ENCODE measurements around the gene SNAPC3. TPM values are rescaled to one million over a fixed set of nuclear protein-coding genes. Genes with fewer than 3 reads are reported as not detected.
"Not testable (repeated sequence)": the region's sequence is repeated elsewhere in the genome, so short reads cannot be mapped to it uniquely, and the experiment has no call there.

Gene SNAPC3
- total and polyA plus RNA-seq, 7 experiments from 2014 or later: 10.1 to 44.4 (median 13.9) TPM

GRCh38 chr9:15430920-15431844 lies 8.5 kb downstream of the SNAPC3 start:
- peak; percentile 34 for ATAC-seq
- ChIA-PET CTCF (no interaction called here), POLR2A (no interaction called here)
- no peaks in the 10 kb centered on the region for H3K9me3 Mint-ChIP-seq
- no peak for DNase-seq
- peaks cover 0 to 26% (median 3%) of the 10 kb centered on the region in 3 experiments for H3K36me3 ChIP-seq (ENCODE audit: control insufficient read depth in 2 of 3, insufficient read depth in 3 of 3, low read length in 3 of 3)
- H3K4me1 ChIP-seq (ENCODE audit: control insufficient read depth in 2 of 2, insufficient read depth in 2 of 2, low read length in 2 of 2): no peaks in the 10 kb centered on the region
- H3K4me1 Mint-ChIP-seq: peaks cover 41 to 83% (median 63%) of the 10 kb centered on the region in 7 donors
- intact Hi-C loops (cut with micrococcal nuclease): no loop called here
- H3K27ac Mint-ChIP-seq: peak overlapping the region in 8 of 9 donors; percentile 5 to 79 (median 32)
- no peaks in the 10 kb centered on the region for H3K9me3 ChIP-seq (ENCODE audit: control insufficient read depth in 2 of 3, low read length in 3 of 3)
- H3K27me3 Mint-ChIP-seq: no peaks in the 10 kb centered on the region
- no peak overlapping the region for H3K4me3 ChIP-seq (ENCODE audit: low read length)
- no peaks in the 10 kb centered on the region for H3K27me3 ChIP-seq (ENCODE audit: control insufficient read depth in 2 of 2, insufficient read depth in 2 of 2, low read length in 2 of 2)
- peaks cover 13 to 47% (median 27%) of the 10 kb centered on the region in 5 donors for H3K36me3 Mint-ChIP-seq
- no peak overlapping the region for H3K27ac ChIP-seq (ENCODE audit: low read depth, low read length)
- peak overlapping the region in 2 of 10 donors; percentile 9 to 50 for H3K4me3 Mint-ChIP-seq

- H3K27ac Mint-ChIP-seq: peak overlapping the region in 2 of 9 donors; percentile 9 to 39
- DNase-seq: no peak
- ChIA-PET CTCF (interaction anchor here (0.6 to 1.1 kb wide), 2 partner anchors 75 to 78 kb away, joined by 3 read pairs; no protein-coding TSS in a partner anchor), POLR2A (no interaction called here)
- Histone ChIP-seq H3K27ac (ENCODE audit: low read depth, low read length) (no peak overlapping the region), H3K9me3 (ENCODE audit: control insufficient read depth in 2 of 3, low read length in 3 of 3) (no peaks in the 10 kb centered on the region), H3K4me1 (ENCODE audit: control insufficient read depth in 2 of 2, insufficient read depth in 2 of 2, low read length in 2 of 2) (peaks cover 0 to 3% of the 10 kb centered on the region in 2 donors), H3K4me3 (ENCODE audit: low read length) (no peak overlapping the region), H3K36me3 (ENCODE audit: control insufficient read depth in 2 of 3, insufficient read depth in 3 of 3, low read length in 3 of 3) (peaks cover 0 to 29% (median 3%) of the 10 kb centered on the region in 3 experiments), H3K27me3 (ENCODE audit: control insufficient read depth in 2 of 2, insufficient read depth in 2 of 2, low read length in 2 of 2) (no peaks in the 10 kb centered on the region)
- peaks cover 13 to 54% (median 38%) of the 10 kb centered on the region in 5 donors for H3K36me3 Mint-ChIP-seq
- H3K9me3 Mint-ChIP-seq: no peaks in the 10 kb centered on the region
- ATAC-seq: no peak
- peaks cover 38 to 79% (median 68%) of the 10 kb centered on the region in 7 donors for H3K4me1 Mint-ChIP-seq
- intact Hi-C loops (cut with micrococcal nuclease): no loop called here
- no peaks in the 10 kb centered on the region for H3K27me3 Mint-ChIP-seq
- no peak overlapping the region for H3K4me3 Mint-ChIP-seq
These were observed 10.5 kb downstream of the SNAPC3 start for GRCh38 chr9:15433191-15433590.

- H3K4me3 ChIP-seq (ENCODE audit: low read length): no peak overlapping the region
- ChIA-PET CTCF (interaction anchor here (1.1 kb wide), 1 partner anchor 79 kb away, joined by 3 read pairs; no protein-coding TSS in a partner anchor), POLR2A (no interaction called here)
- intact Hi-C loops (cut with micrococcal nuclease): no loop called here
- DNase-seq: no peak
- no peaks in the 10 kb centered on the region for H3K9me3 ChIP-seq (ENCODE audit: control insufficient read depth in 2 of 3, low read length in 3 of 3)
- H3K36me3 ChIP-seq (ENCODE audit: control insufficient read depth in 2 of 3, insufficient read depth in 3 of 3, low read length in 3 of 3): peaks cover 0 to 29% (median 3%) of the 10 kb centered on the region in 3 experiments
- Mint-ChIP-seq H3K27me3 (no peaks in the 10 kb centered on the region), H3K9me3 (no peaks in the 10 kb centered on the region), H3K4me3 (no peak overlapping the region), H3K27ac (peak overlapping the region in 4 of 9 donors; percentile 7 to 29 (median 9)), H3K36me3 (peaks cover 10 to 55% (median 43%) of the 10 kb centered on the region in 5 donors), H3K4me1 (peaks cover 37 to 79% (median 68%) of the 10 kb centered on the region in 7 donors)
- H3K4me1 ChIP-seq (ENCODE audit: control insufficient read depth in 2 of 2, insufficient read depth in 2 of 2, low read length in 2 of 2): peaks cover 0 to 3% of the 10 kb centered on the region in 2 donors
- no peak overlapping the region for H3K27ac ChIP-seq (ENCODE audit: low read depth, low read length)
- ATAC-seq: no peak
- no peaks in the 10 kb centered on the region for H3K27me3 ChIP-seq (ENCODE audit: control insufficient read depth in 2 of 2, insufficient read depth in 2 of 2, low read length in 2 of 2)
These were observed 11.0 kb downstream of the SNAPC3 start for GRCh38 chr9:15433661-15434060.

- ChIA-PET POLR2A (interaction anchor here (0.6 kb wide), 1 partner anchor 12 kb away, joined by 3 read pairs; no protein-coding TSS in a partner anchor), CTCF (no interaction called here)
- peak overlapping the region in 2 of 9 donors; percentile 14 to 20 for H3K27ac Mint-ChIP-seq
- no peak overlapping the region for H3K4me3 Mint-ChIP-seq
- intact Hi-C loops (cut with micrococcal nuclease): no loop called here
- Histone ChIP-seq H3K27me3 (ENCODE audit: control insufficient read depth in 2 of 2, insufficient read depth in 2 of 2, low read length in 2 of 2) (no peaks in the 10 kb centered on the region), H3K36me3 (ENCODE audit: control insufficient read depth in 2 of 3, insufficient read depth in 3 of 3, low read length in 3 of 3) (peaks cover 5 to 43% (median 16%) of the 10 kb centered on the region in 3 experiments), H3K9me3 (ENCODE audit: control insufficient read depth in 2 of 3, low read length in 3 of 3) (no peaks in the 10 kb centered on the region), H3K27ac (ENCODE audit: low read depth, low read length) (no peak overlapping the region), H3K4me3 (ENCODE audit: low read length) (no peak overlapping the region), H3K4me1 (ENCODE audit: control insufficient read depth in 2 of 2, insufficient read depth in 2 of 2, low read length in 2 of 2) (peaks cover 0 to 3% of the 10 kb centered on the region in 2 donors)
- peaks cover 0 to 5% (median 0%) of the 10 kb centered on the region in 11 donors for H3K9me3 Mint-ChIP-seq
- DNase-seq: no peak
- ATAC-seq: no peak
- H3K36me3 Mint-ChIP-seq: peaks cover 12 to 67% (median 53%) of the 10 kb centered on the region in 5 donors
- peaks cover 11 to 46% (median 28%) of the 10 kb centered on the region in 7 donors for H3K4me1 Mint-ChIP-seq
- H3K27me3 Mint-ChIP-seq: no peaks in the 10 kb centered on the region
These were observed 16.2 kb downstream of the SNAPC3 start for GRCh38 chr9:15438891-15439290.

- POLR2A ChIA-PET; intact Hi-C loops (cut with micrococcal nuclease); CTCF ChIA-PET; H3K27me3 Mint-ChIP-seq; H3K27ac ChIP-seq (ENCODE audit: low read depth, low read length); H3K4me3 Mint-ChIP-seq; DNase-seq; H3K4me1 ChIP-seq (ENCODE audit: control insufficient read depth in 2 of 2, insufficient read depth in 2 of 2, low read length in 2 of 2); H3K27me3 ChIP-seq (ENCODE audit: control insufficient read depth in 2 of 2, insufficient read depth in 2 of 2, low read length in 2 of 2); H3K27ac Mint-ChIP-seq; H3K9me3 Mint-ChIP-seq; H3K4me3 ChIP-seq (ENCODE audit: low read length); ATAC-seq; H3K9me3 ChIP-seq (ENCODE audit: control insufficient read depth in 2 of 3, low read length in 3 of 3): not testable (repeated sequence)
- H3K36me3 ChIP-seq (ENCODE audit: control insufficient read depth in 2 of 3, insufficient read depth in 3 of 3, low read length in 3 of 3): peaks cover 11 to 56% (median 21%) of the 10 kb centered on the region in 3 experiments
- Mint-ChIP-seq H3K36me3 (peaks cover 7 to 66% (median 52%) of the 10 kb centered on the region in 5 donors), H3K4me1 (peaks cover 13 to 33% (median 22%) of the 10 kb centered on the region in 7 donors)
These were observed 19.2 kb downstream of the SNAPC3 start for GRCh38 chr9:15441841-15442240.

- peaks cover 13 to 32% (median 21%) of the 10 kb centered on the region in 7 donors for H3K4me1 Mint-ChIP-seq
- peaks cover 7 to 70% (median 56%) of the 10 kb centered on the region in 5 donors for H3K36me3 Mint-ChIP-seq
These were observed 19.6 kb downstream of the SNAPC3 start for GRCh38 chr9:15442264-15442663.

More at GRCh38 chr9:15442264-15442663, 19.6 kb downstream of the SNAPC3 start:
- ATAC-seq; H3K4me3 Mint-ChIP-seq; H3K27ac ChIP-seq (ENCODE audit: low read depth, low read length); H3K9me3 ChIP-seq (ENCODE audit: control insufficient read depth in 2 of 3, low read length in 3 of 3); H3K27ac Mint-ChIP-seq; intact Hi-C loops (cut with micrococcal nuclease); H3K9me3 Mint-ChIP-seq; H3K27me3 Mint-ChIP-seq; POLR2A ChIA-PET; H3K4me1 ChIP-seq (ENCODE audit: control insufficient read depth in 2 of 2, insufficient read depth in 2 of 2, low read length in 2 of 2); H3K27me3 ChIP-seq (ENCODE audit: control insufficient read depth in 2 of 2, insufficient read depth in 2 of 2, low read length in 2 of 2); H3K4me3 ChIP-seq (ENCODE audit: low read length); DNase-seq; CTCF ChIA-PET: not testable (repeated sequence)
- H3K36me3 ChIP-seq (ENCODE audit: control insufficient read depth in 2 of 3, insufficient read depth in 3 of 3, low read length in 3 of 3): peaks cover 11 to 57% (median 21%) of the 10 kb centered on the region in 3 experiments

All from naive thymus-derived CD4-positive, alpha-beta T cell (primary cell).